ENCODE data around the gene LCMT1.
"Not testable (repeated sequence)": the region's sequence is repeated elsewhere in the genome, so short reads cannot be mapped to it uniquely, and the experiment has no call there.

Gene LCMT1

DNA sequence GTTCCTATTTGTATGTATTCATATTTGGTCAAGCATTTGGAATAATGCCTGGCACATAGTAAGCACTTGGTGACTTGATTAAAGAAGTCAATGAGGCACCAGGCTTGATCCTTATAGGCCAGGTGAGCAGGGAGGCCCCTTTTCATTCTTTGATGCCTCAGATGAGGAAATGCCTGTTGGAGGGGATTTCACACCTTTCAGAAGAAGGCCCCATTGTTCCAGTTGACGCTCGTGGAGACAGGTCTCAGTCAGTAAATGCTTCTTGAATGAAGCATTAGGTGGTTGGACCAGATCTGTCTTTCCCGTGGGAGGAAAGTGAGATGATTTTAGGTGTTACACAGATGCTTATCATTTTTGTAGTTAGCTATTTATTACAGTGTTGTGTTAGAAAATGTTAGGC lies 13.0 kb downstream of the LCMT1 start:
- TF ChIP-seq, protein P1, sequence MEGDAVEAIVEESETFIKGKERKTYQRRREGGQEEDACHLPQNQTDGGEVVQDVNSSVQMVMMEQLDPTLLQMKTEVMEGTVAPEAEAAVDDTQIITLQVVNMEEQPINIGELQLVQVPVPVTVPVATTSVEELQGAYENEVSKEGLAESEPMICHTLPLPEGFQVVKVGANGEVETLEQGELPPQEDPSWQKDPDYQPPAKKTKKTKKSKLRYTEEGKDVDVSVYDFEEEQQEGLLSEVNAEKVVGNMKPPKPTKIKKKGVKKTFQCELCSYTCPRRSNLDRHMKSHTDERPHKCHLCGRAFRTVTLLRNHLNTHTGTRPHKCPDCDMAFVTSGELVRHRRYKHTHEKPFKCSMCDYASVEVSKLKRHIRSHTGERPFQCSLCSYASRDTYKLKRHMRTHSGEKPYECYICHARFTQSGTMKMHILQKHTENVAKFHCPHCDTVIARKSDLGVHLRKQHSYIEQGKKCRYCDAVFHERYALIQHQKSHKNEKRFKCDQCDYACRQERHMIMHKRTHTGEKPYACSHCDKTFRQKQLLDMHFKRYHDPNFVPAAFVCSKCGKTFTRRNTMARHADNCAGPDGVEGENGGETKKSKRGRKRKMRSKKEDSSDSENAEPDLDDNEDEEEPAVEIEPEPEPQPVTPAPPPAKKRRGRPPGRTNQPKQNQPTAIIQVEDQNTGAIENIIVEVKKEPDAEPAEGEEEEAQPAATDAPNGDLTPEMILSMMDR (IDR thresholded peaks at IDR 0.05; ENCODE audit: insufficient read depth, low read depth, low read length, missing control alignments), result no peak
- H3K4me3 ChIP-seq (ENCODE audit: low read depth, low read length), result no peak overlapping the region
- no peak for DNase-seq (ENCODE audit: low read depth)

DNA sequence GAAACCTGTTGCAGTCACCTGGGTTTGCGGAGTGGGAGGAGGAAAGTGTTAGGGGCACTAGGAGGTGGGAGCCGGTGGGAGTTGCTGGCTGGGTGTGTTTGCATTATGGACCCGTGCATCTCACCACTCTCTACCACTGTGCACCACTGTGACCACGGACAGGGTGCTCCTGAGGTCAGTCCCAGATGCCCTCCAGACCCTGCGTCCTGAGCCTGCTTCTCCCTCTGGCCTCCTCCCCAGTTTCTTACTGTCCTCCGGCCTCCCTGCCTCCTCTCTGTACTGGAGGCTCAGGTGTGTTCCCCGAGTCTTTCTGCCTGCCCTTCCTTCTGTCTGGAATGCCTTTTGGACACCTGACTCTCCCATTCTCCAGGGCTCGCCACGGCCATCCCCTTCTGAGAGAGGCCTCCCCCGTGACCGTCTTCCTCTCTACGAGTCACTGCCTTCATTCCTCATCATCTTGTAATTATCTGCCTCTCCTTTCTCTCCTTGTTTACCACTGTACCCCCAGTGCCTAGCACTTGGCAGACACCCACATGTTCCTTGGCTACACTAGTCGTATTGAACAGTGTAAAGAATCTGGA lies 14.6 kb downstream of the LCMT1 start:
- not testable (repeated sequence) for H3K4me3 ChIP-seq (ENCODE audit: low read depth, low read length); DNase-seq (ENCODE audit: low read depth)

DNA sequence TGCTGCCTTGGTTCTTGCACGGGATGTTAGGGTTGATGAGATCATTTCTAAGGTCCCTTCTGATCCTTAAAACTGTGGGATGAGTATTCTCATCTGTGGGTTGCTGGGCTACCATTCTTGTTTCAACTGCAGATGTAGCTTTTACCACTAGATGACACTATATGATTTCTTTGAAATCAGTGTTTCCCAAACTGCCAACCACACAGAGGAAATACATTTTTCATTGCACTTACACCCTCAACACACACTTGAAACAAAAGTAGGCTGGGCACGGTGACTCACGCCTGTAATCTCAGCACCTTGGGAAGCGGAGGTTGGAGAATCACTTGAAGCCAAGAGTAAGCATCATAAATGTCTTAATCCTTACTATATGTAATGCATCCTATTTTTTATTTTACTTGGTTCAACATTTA lies 15.3 kb downstream of the LCMT1 start:
- DNase-seq (ENCODE audit: low read depth), result peak; percentile 29
- no peak overlapping the region for H3K4me3 ChIP-seq (ENCODE audit: low read depth, low read length)
- TF ChIP-seq, protein P1 (IDR thresholded peaks at IDR 0.05; ENCODE audit: insufficient read depth, low read depth, low read length, missing control alignments), result peak; percentile 56

DNA sequence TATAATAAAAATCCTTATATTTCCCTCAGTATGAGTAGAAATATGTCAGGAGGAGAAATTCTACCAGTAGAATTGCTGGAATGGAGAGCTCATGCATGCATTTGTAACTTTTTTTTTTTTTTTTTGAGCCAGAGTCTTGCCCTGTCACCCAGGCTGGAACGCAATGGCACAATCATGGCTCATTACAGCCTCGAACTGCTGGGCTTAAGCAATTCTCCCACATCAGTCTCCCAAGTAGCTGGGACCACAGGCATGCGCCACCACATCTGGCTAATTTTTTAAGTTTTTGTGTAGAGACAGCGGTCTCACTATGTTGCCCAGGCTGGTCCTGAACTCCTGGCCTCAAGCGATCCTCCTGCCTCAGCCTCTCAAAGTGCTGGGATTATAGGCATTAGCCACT lies 21.2 kb downstream of the LCMT1 start:
- not testable (repeated sequence) for H3K4me3 ChIP-seq (ENCODE audit: low read depth, low read length); DNase-seq (ENCODE audit: low read depth)

DNA sequence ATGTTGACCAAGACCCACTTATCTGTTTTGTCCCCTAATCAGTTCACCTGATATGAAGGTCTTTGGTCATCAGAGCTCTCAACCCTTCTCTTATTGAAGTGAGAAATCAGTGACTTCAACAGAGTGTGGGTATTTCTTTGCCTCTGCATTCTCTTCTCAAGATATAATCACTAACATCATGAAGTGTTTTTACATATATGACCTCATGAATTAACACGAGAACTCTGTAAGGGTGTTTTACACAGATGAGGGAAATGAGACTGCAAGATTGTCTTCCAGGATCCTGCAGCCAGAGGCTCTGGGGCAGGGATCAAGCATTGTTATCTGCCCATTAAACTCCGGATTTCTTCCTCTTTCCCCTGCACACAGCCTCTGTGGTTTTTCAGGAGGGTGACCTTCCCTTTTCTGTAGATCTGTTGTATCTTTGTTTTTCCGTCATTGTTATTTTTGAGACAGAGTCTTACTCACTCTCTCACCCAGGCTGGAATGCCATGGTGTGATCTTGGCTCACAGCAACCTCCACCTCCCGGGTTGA lies 22.7 kb downstream of the LCMT1 start:
- no peak for DNase-seq (ENCODE audit: low read depth)
- TF ChIP-seq, protein P1 (IDR thresholded peaks at IDR 0.05; ENCODE audit: insufficient read depth, low read depth, low read length, missing control alignments), result no peak
- H3K4me3 ChIP-seq (ENCODE audit: low read depth, low read length), result no peak overlapping the region

DNA sequence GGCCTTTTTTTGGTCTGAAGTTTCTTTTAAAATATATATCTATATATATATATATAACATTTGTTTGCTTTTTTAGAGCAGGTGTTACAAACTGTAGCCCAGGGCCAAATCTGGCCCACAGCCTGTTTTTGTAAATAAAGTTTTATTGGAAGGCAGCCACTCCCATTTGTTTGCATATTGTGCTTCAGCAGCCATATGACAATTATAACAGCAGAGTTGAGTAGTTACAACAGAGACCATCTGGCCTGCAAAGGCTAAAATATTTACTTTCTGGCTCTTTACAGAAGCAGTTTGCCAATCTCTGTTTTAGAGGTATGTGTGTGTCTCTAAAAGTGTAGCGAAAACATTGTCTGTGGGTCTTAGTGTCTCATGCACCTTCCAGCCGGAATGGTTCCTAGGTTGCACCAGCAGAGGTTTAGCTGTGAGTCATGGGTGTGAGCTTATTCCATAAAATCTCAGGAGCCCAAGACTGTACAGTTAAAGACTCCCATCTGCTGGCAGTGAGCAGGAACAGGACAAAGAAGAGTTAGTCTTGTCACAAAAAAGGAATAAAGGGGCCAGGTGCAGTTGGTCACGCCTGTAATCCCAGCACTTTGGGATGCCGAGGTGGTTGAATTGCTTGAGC lies 23.8 kb downstream of the LCMT1 start:
- TF ChIP-seq, protein P1 (IDR thresholded peaks at IDR 0.05; ENCODE audit: insufficient read depth, low read depth, low read length, missing control alignments), result no peak
- no peak for DNase-seq (ENCODE audit: low read depth)
- no peak overlapping the region for H3K4me3 ChIP-seq (ENCODE audit: low read depth, low read length)

DNA sequence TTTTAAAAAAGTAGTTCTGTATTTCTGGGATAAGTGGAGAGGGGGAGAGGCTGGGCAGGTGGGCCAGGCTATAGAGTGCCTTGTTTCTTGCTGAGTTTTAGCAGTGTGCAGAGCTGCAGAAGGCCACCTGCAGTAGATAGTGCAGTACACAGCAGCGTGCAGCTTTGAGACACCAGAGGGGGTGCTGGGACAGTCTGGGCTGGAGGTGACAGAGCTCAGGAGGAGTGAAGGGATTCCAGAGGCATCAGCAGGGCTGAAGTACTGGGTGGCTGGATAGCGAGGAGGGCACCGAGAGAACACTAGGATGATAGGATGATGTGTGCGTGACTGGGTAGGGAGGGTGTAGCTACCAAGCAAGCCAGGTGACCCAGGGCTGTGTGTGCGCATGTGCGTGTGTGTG lies 26.6 kb downstream of the LCMT1 start:
- TF ChIP-seq, protein P1 (IDR thresholded peaks at IDR 0.05; ENCODE audit: insufficient read depth, low read depth, low read length, missing control alignments), result no peak
- H3K4me3 ChIP-seq (ENCODE audit: low read depth, low read length), result no peak overlapping the region
- DNase-seq (ENCODE audit: low read depth), result no peak

DNA sequence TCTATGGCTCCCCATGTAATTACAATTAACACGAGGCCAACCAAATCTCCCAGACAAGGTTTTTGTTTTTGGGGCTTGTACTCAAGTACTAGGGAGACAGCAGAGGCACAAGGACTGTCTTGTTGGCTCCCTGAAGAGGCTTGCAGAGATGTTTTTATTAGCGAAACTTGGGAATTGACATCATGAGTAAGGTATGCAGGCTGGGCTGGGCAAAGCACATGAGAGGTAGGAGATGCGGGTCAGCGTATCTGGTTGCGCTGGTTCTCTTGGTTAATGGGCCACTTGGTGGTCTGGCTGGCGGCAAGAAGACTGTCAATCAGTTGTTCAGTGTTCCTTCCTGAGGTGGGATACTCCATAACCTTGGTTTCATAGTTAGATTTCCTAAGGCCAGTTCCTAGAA lies 28.9 kb downstream of the LCMT1 start:
- DNase-seq (ENCODE audit: low read depth), result no peak
- TF ChIP-seq, protein P1 (IDR thresholded peaks at IDR 0.05; ENCODE audit: insufficient read depth, low read depth, low read length, missing control alignments), result no peak
- no peak overlapping the region for H3K4me3 ChIP-seq (ENCODE audit: low read depth, low read length)

Data from GM12865 (cell line).